ENCODE data around the gene BTG2. TPM values are rescaled to one million over a fixed set of nuclear protein-coding genes. Genes with fewer than 3 reads are reported as not detected.
"Not testable (repeated sequence)": the region's sequence is repeated elsewhere in the genome, so short reads cannot be mapped to it uniquely, and the experiment has no call there.

The BTG2 gene
- total RNA-seq, 2 experiments from 2014 or later = 116 TPM

DNA sequence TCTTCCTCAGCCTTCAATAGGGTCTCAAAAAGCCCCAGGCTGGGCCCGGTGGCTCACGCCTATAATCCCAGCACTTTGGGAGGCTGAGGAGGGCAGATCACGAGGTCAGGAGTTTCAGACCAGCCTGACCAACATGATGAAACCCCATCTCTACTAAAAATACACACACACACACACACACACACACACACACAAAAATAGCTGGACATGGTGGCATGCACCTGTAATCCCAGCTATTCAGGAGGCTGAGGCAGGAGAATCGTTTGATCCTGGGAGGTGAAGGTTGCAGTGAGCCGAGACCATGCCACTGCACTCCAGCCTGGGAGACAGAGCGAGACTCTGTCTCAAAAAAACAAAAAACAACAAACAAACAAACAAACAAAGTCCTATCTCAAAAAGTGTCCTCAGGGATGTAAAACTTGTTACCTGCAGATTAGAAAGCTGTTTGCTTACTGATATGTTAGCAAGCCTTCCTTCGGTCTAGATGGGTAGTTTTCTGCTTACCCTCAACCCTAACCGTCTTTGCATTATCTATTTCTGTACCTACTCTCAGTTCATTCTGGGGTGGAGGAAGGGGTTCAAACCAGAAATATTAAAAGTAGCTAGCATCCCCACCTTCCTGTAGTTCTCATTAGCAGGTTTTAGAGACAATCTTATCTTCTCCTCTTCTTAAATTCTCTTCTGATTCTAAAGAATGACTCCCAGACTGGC lies 5.4 kb upstream of the BTG2 start:
- not testable (repeated sequence) for H3K9me3 Mint-ChIP-seq; H3K4me3 Mint-ChIP-seq; H3K36me3 Mint-ChIP-seq (ENCODE audit: low read depth); DNase-seq; H3K27ac Mint-ChIP-seq; H3K27me3 Mint-ChIP-seq
- H3K4me1 Mint-ChIP-seq = peaks cover 47% of the 10 kb centered on the region
- ChIA-PET POLR2A (interaction anchor here (1.4 to 18.4 kb wide), 3 partner anchors 13 to 27 kb away, joined by 5 to 383 read pairs (median 8); no protein-coding TSS in a partner anchor), CTCF (interaction anchor here (1.0 to 2.2 kb wide), 8 partner anchors 9 to 32 kb away, joined by 3 to 7 read pairs (median 4); no protein-coding TSS in a partner anchor)

DNA sequence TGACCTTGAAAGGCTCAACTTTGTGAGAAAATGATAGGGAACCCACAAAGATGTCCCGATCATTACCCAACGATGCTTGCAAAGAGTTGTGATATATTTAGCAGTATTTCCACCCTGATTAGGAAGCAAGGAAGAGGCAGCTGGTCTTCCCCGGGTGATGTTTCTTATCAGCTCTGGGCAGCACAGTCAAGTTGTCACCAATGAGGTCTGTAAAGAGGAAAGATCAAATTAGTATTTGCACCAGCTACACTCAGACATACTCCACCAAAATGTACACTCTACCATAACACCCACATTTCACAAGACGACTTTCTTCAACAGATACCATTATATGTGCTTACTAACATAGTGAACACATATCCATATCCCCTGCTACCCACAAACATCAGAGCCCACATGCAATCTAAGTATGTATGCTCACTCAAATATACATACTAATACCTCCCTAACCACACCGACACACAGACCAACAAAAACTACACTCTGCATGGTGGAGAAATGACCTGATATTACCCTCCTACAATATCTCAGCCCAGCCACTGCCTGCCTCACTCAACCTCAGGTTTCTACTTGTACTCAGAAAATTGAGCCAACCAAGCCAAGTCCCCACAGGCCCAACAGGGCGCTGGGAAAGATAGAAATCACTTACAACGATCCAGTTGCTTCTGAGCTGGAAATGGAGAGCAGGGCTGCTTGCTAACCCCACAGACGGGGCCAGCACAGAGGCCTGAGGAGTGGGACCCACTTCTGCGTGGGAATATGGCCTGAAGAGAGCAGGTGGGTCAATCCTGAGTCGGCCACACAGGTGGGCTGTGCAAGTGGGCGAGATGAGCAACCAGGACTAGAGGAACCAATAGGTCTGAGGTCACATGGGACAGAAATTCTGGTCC lies 4.6 kb upstream of the BTG2 start:
- Mint-ChIP-seq H3K27ac (no peak overlapping the region), H3K27me3 (peaks cover 4% of the 10 kb centered on the region), H3K4me1 (peaks cover 50% of the 10 kb centered on the region), H3K9me3 (no peaks in the 10 kb centered on the region), H3K36me3 (ENCODE audit: low read depth) (peaks cover 2% of the 10 kb centered on the region), H3K4me3 (no peak overlapping the region)
- POLR2A ChIA-PET = interaction anchor here (1.4 to 18.4 kb wide), 3 partner anchors 14 to 28 kb away, joined by 5 to 383 read pairs (median 8); no protein-coding TSS in a partner anchor
- no peak for DNase-seq
- CTCF ChIA-PET = interaction anchor here (1.2 to 2.2 kb wide), 5 partner anchors 10 to 33 kb away, joined by 4 to 7 read pairs (median 4); no protein-coding TSS in a partner anchor

DNA sequence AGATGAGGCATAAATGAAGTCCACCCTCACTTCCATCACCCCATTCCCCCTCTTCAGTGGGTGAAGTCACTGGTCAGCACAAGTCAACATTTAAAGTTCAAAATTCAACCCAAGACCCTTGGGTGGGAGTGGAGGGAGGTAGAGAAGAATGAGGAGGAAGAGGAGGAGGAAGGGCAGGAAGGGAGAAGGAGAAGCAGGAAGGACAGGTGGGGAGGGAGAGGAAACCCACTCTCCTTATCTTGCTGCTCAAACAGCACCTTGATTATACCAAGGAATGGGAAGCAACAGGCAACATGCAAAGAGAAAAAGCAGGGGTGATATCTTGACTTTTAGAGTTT lies 4.0 kb upstream of the BTG2 start:
- Mint-ChIP-seq H3K4me3 (no peak overlapping the region), H3K9me3 (no peaks in the 10 kb centered on the region), H3K36me3 (ENCODE audit: low read depth) (peaks cover 7% of the 10 kb centered on the region), H3K27me3 (peaks cover 4% of the 10 kb centered on the region), H3K27ac (no peak overlapping the region), H3K4me1 (peaks cover 50% of the 10 kb centered on the region)
- DNase-seq = no peak
- CTCF ChIA-PET = interaction anchor here (1.4 kb wide), 1 partner anchor 24 kb away, joined by 7 read pairs; no protein-coding TSS in a partner anchor
- POLR2A ChIA-PET = no interaction called here

DNA sequence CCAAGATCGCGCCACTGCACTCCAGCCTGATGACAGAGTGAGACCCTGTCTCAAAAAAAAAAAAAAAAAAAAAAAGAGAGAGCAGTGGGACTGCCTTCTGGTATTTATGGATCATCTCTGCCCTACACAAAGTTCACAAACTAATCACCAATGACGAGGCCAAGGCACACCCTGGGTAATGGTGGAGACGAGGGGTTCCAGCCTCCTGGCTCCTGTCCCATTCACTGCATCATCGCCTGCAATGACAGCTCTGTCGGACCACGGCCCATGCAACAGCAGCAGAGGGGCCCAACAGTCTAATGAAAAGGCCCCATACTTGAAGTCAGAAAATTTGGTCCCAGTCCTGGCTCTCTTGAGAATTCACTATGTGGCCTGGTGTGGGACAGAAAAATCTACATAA lies 2.9 kb upstream of the BTG2 start:
- peaks cover 52% of the 10 kb centered on the region for H3K4me1 Mint-ChIP-seq
- POLR2A ChIA-PET = no interaction called here
- no peak overlapping the region for H3K27ac Mint-ChIP-seq
- H3K9me3 Mint-ChIP-seq = no peaks in the 10 kb centered on the region
- no peak for DNase-seq
- H3K4me3 Mint-ChIP-seq = no peak overlapping the region
- peaks cover 18% of the 10 kb centered on the region for H3K36me3 Mint-ChIP-seq (ENCODE audit: low read depth)
- H3K27me3 Mint-ChIP-seq = peaks cover 4% of the 10 kb centered on the region
- CTCF ChIA-PET = interaction anchor here (1.4 kb wide), 1 partner anchor 22 kb away, joined by 7 read pairs; no protein-coding TSS in a partner anchor

DNA sequence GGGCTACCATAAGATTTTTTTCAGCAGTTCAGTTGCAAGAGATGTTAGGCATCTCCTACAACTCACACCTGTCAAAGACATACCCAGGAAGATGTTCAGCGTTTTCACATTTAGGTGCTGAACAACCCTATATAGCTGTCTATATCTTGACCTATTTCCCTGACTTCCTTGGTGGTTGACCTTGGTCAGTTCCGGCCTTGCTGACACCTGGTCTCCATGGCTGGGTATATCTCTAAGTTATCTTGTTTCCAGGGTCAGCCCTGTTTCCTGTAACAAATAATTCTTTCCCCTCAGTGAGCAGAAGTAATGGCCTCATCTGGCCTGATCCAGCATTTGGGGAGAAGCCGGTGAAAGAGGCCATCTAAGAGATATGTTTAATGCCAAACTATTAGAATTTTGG lies 2.4 kb upstream of the BTG2 start:
- Mint-ChIP-seq H3K36me3 (ENCODE audit: low read depth) (peaks cover 23% of the 10 kb centered on the region), H3K4me1 (peaks cover 56% of the 10 kb centered on the region), H3K9me3 (no peaks in the 10 kb centered on the region), H3K27ac (no peak overlapping the region), H3K4me3 (no peak overlapping the region), H3K27me3 (peaks cover 4% of the 10 kb centered on the region)
- ChIA-PET CTCF (no interaction called here), POLR2A (no interaction called here)
- no peak for DNase-seq

DNA sequence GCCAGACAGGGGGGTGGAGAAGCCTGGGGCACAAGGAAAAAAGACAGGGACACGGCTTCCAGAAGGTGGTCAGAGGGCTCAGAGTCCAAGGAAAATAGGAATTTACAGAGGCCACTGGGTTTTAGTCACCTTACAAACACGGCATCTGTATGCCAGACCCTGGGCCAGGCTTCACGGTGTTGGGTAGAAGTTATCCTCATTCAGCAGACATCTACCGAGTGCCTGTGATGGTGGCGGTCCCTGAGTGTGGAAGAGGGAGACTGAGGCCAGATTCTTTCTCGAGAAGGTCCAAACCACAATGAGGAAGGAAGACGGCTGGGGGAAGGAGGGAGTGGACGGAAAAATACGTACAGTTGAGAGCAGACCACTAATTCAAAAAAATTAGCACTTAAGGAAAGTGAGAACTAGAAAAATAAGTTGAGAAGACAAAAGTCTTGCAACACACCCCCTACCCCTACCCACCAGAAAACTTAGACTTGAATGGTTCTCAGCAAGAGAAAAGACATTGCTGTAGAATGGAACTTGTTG lies 864 bp upstream of the BTG2 start:
- peaks cover 63% of the 10 kb centered on the region for H3K4me1 Mint-ChIP-seq
- H3K9me3 Mint-ChIP-seq = no peaks in the 10 kb centered on the region
- CTCF ChIA-PET = interaction anchor here (1.0 to 8.2 kb wide), 4 partner anchors 16 to 38 kb away, joined by 3 to 146 read pairs (median 110); no protein-coding TSS in a partner anchor

DNA sequence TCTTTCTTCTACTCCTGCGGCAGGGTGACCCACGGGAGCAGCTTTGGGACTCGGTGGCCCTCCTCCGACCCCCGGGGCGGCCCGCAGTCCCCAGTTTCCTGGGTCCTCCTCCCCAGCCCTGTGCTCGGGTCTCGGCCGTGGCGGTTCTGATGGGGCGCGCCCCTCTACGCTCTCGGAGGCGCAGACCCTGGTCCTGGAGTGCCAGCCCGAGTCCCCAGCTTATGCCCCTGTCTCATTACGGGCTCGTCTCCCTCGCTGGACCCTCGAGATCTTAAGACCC lies 430 bp downstream of the BTG2 start:
- ChIA-PET CTCF (interaction anchor here (0.7 to 8.2 kb wide), 7 partner anchors 10 to 182 kb away, joined by 3 to 146 read pairs (median 85); no protein-coding TSS in a partner anchor), POLR2A (interaction anchor here (1.0 to 10.0 kb wide), 7 partner anchors 10 to 315 kb away, joined by 4 to 646 read pairs (median 29); no protein-coding TSS in a partner anchor)
- Mint-ChIP-seq H3K9me3 (no peaks in the 10 kb centered on the region), H3K4me1 (peaks cover 66% of the 10 kb centered on the region), H3K36me3 (ENCODE audit: low read depth) (peaks cover 51% of the 10 kb centered on the region), H3K4me3 (peak overlapping the region; percentile 98), H3K27me3 (no peaks in the 10 kb centered on the region), H3K27ac (peak overlapping the region; percentile 92)
- no peak for DNase-seq

More for the DNA sequence above, 864 bp upstream of the BTG2 start:
- Mint-ChIP-seq H3K36me3 (ENCODE audit: low read depth) (peaks cover 38% of the 10 kb centered on the region), H3K4me3 (peak overlapping the region; percentile 98), H3K27me3 (no peaks in the 10 kb centered on the region), H3K27ac (peak overlapping the region; percentile 92)
- POLR2A ChIA-PET = interaction anchor here (3.4 to 10.0 kb wide), 3 partner anchors 19 to 30 kb away, joined by 35 to 646 read pairs (median 433); no protein-coding TSS in a partner anchor
- no peak for DNase-seq

DNA sequence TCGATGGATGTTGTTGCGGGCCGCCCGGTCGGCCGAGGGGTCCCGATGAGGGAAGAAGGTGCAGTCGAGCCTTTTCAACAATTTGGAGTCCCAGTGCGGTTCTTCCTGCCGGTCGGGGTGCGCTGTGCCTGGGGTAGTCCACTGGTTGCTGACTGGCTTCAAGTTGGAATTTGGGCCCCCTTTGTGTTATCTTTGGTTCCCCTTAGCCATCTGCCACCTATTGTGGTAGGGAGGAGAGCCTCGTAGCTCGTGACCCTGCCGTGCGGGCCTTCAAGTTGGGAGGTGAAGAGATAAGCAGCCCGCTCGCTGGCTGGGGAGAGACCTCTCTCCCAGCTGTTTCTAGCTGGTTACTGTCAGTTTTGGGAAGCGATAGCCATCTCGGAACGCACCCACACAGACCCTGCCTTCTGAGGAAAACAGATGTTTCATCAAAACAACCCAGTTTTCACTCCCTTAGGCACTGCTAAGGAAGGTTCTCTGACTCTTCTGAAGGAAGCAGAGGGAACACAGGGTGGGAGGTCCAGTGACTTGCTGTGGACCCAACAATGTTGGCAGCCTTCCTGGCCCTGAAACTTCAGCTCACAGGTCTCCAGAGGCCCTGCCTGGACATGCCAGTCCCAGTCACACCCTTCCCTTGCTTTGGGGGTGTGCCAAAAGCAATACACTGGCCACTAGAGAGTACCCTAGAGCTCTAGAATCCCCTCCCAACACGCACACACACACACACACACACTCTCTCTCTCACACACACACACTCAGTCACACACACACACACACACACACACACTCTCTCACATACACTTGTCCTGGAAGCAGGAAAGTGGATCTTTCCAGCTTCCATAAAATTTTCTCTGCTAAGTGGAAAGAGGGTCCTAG lies 1.0 kb downstream of the BTG2 start:
- DNase-seq = peak; percentile 47
- CTCF ChIA-PET = interaction anchor here (0.6 to 8.2 kb wide), 9 partner anchors 10 to 182 kb away, joined by 3 to 146 read pairs (median 22); no protein-coding TSS in a partner anchor
- POLR2A ChIA-PET = interaction anchor here (0.7 to 10.0 kb wide), 11 partner anchors 9 to 315 kb away, joined by 3 to 646 read pairs (median 5); no protein-coding TSS in a partner anchor
- no peaks in the 10 kb centered on the region for H3K9me3 Mint-ChIP-seq
- H3K27ac Mint-ChIP-seq = peak overlapping the region; percentile 92
- no peaks in the 10 kb centered on the region for H3K27me3 Mint-ChIP-seq
- peak overlapping the region; percentile 98 for H3K4me3 Mint-ChIP-seq
- peaks cover 57% of the 10 kb centered on the region for H3K36me3 Mint-ChIP-seq (ENCODE audit: low read depth)
- H3K4me1 Mint-ChIP-seq = peaks cover 65% of the 10 kb centered on the region

DNA sequence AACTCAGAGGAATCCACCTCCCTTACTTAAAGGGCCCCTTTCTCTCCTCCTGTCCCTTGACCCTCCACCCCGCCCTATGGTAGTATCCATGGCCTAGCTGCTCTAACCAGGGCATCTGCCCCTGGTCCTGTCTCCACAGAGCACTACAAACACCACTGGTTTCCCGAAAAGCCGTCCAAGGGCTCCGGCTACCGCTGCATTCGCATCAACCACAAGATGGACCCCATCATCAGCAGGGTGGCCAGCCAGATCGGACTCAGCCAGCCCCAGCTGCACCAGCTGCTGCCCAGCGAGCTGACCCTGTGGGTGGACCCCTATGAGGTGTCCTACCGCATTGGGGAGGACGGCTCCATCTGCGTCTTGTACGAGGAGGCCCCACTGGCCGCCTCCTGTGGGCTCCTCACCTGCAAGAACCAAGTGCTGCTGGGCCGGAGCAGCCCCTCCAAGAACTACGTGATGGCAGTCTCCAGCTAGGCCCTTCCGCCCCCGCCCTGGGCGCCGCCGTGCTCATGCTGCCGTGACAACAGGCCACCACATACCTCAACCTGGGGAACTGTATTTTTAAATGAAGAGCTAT lies 1.7 kb downstream of the BTG2 start:
- H3K27ac Mint-ChIP-seq = peak overlapping the region; percentile 92
- ChIA-PET CTCF (interaction anchor here (0.7 to 8.2 kb wide), 12 partner anchors 9 to 181 kb away, joined by 3 to 146 read pairs (median 4); no protein-coding TSS in a partner anchor), POLR2A (interaction anchor here (0.7 to 10.0 kb wide), 10 partner anchors 8 to 314 kb away, joined by 3 to 646 read pairs (median 6); no protein-coding TSS in a partner anchor)
- H3K27me3 Mint-ChIP-seq = no peaks in the 10 kb centered on the region
- H3K36me3 Mint-ChIP-seq (ENCODE audit: low read depth) = peaks cover 63% of the 10 kb centered on the region
- peak; percentile 64 for DNase-seq
- peaks cover 68% of the 10 kb centered on the region for H3K4me1 Mint-ChIP-seq
- peak overlapping the region; percentile 98 for H3K4me3 Mint-ChIP-seq
- H3K9me3 Mint-ChIP-seq = no peaks in the 10 kb centered on the region

DNA sequence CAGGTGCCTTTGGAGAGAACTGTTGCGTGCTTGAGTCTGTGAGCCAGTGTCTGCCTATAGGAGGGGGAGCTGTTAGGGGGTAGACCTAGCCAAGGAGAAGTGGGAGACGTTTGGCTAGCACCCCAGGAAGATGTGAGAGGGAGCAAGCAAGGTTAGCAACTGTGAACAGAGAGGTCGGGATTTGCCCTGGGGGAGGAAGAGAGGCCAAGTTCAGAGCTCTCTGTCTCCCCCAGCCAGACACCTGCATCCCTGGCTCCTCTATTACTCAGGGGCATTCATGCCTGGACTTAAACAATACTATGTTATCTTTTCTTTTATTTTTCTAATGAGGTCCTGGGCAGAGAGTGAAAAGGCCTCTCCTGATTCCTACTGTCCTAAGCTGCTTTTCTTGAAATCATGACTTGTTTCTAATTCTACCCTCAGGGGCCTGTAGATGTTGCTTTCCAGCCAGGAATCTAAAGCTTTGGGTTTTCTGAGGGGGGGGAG lies 2.4 kb downstream of the BTG2 start:
- H3K9me3 Mint-ChIP-seq = no peaks in the 10 kb centered on the region
- ChIA-PET CTCF (interaction anchor here (0.7 to 8.2 kb wide), 11 partner anchors 9 to 180 kb away, joined by 3 to 146 read pairs (median 4); no protein-coding TSS in a partner anchor), POLR2A (interaction anchor here (0.7 to 10.0 kb wide), 8 partner anchors 9 to 796 kb away, joined by 3 to 646 read pairs (median 18); no protein-coding TSS in a partner anchor)
- peaks cover 66% of the 10 kb centered on the region for H3K4me1 Mint-ChIP-seq
- peak overlapping the region; percentile 92 for H3K27ac Mint-ChIP-seq
- H3K36me3 Mint-ChIP-seq (ENCODE audit: low read depth) = peaks cover 63% of the 10 kb centered on the region
- H3K27me3 Mint-ChIP-seq = no peaks in the 10 kb centered on the region
- no peak for DNase-seq
- peak overlapping the region; percentile 98 for H3K4me3 Mint-ChIP-seq

DNA sequence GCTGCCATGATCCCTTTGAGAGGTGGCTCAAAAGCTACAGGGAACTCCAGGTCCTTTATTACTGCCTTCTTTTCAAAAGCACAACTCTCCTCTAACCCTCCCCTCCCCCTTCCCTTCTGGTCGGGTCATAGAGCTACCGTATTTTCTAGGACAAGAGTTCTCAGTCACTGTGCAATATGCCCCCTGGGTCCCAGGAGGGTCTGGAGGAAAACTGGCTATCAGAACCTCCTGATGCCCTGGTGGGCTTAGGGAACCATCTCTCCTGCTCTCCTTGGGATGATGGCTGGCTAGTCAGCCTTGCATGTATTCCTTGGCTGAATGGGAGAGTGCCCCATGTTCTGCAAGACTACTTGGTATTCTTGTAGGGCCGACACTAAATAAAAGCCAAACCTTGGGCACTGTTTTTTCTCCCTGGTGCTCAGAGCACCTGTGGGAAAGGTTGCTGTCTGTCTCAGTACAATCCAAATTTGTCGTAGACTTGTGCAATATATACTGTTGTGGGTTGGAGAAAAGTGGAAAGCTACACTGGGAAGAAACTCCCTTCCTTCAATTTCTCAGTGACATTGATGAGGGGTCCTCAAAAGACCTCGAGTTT lies 3.1 kb downstream of the BTG2 start:
- DNase-seq = no peak
- no peaks in the 10 kb centered on the region for H3K9me3 Mint-ChIP-seq
- ChIA-PET POLR2A (interaction anchor here (0.7 to 10.0 kb wide), 5 partner anchors 9 to 796 kb away, joined by 3 to 646 read pairs (median 29); no protein-coding TSS in a partner anchor), CTCF (interaction anchor here (1.2 to 8.2 kb wide), 7 partner anchors 10 to 38 kb away, joined by 3 to 146 read pairs (median 85); no protein-coding TSS in a partner anchor)
- peaks cover 59% of the 10 kb centered on the region for H3K4me1 Mint-ChIP-seq
- H3K36me3 Mint-ChIP-seq (ENCODE audit: low read depth) = peaks cover 67% of the 10 kb centered on the region
- H3K27ac Mint-ChIP-seq = peak overlapping the region; percentile 92
- no peaks in the 10 kb centered on the region for H3K27me3 Mint-ChIP-seq
- peak overlapping the region; percentile 98 for H3K4me3 Mint-ChIP-seq
